Transverse colon (tissue), 4 donors: Measurements from ENCODE around the gene CETN1.

Experiments used
- EP300 ChIP-seq: sonication (generic); formaldehyde crosslinking; IDR thresholded peaks from one replicate; pipeline ENCODE4 v1.6.1; 2017; ENCODE audit warnings: antibody characterized with exemption, low read depth
- POLR2A ChIP-seq: fragments of 450-650 bp; IDR thresholded peaks from one replicate; pipeline ENCODE4 v1.6.1; 2016; ENCODE audit warnings: antibody characterized with exemption, mild to moderate bottlenecking, moderate library complexity
- POLR2AphosphoS5 ChIP-seq, 3 donors: sonication (generic); formaldehyde crosslinking; IDR thresholded peaks; one replicate each; pipeline ENCODE4 v1.6.1; 2016; ENCODE audit warnings: antibody characterized with exemption in 3 of 3
- TF ChIP-seq, protein P1 (sequence below), 5 experiments: fragments of 200-600 bp in 3 of 5; fragments of 450-650 bp in 2 of 5; sonication (generic) in 3 of 5; IDR thresholded peaks; 1 replicate in 2 of 5; 2 replicates in 3 of 5; pipeline ENCODE4 v1.5.1; 2016 to 2017; ENCODE audit warnings: antibody characterized with exemption in 5 of 5, inconsistent platforms in 3 of 5, mild to moderate bottlenecking in 2 of 5, moderate library complexity in 1 of 5

DNA sequence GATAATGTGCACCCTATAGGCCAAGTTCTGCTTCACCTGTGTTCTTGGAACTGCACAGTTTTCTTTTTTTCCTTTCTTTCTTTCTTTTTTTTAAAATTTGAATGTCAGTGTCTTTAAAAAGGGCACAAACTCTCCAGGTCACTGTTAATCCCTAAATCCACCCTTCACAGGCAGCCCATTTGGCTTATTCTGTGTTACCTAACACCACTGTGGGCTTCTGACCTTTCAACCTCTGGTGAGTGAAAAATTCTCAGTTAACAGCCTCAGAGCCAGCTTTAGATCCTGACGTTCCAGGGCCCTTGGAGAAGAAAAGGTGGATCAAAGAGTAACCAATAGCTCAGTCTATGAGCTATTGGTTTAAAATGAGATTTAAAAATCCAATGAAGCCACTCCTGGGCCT lies 6.8 kb upstream of the CETN1 start:
- TF ChIP-seq POLR2A (no peak), POLR2AphosphoS5 (IDR thresholded peaks at IDR 0.05) (no peak), EP300 (no peak)
- TF ChIP-seq, protein P1, sequence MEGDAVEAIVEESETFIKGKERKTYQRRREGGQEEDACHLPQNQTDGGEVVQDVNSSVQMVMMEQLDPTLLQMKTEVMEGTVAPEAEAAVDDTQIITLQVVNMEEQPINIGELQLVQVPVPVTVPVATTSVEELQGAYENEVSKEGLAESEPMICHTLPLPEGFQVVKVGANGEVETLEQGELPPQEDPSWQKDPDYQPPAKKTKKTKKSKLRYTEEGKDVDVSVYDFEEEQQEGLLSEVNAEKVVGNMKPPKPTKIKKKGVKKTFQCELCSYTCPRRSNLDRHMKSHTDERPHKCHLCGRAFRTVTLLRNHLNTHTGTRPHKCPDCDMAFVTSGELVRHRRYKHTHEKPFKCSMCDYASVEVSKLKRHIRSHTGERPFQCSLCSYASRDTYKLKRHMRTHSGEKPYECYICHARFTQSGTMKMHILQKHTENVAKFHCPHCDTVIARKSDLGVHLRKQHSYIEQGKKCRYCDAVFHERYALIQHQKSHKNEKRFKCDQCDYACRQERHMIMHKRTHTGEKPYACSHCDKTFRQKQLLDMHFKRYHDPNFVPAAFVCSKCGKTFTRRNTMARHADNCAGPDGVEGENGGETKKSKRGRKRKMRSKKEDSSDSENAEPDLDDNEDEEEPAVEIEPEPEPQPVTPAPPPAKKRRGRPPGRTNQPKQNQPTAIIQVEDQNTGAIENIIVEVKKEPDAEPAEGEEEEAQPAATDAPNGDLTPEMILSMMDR (IDR thresholded peaks at IDR 0.05), result no peak
